Mucosa of rectum (tissue), 2 donors: ENCODE measurements around the gene CFAP97D2.

ENCODE experiments used
- H3K27ac ChIP-seq, 2 donors: one replicate each; pipeline ENCODE4 v1.7.0; 2013; ENCODE audit warnings: inconsistent platforms in 2 of 2, low read depth in 2 of 2, low read length in 2 of 2
- H3K27me3 ChIP-seq, 2 donors: one replicate each; pipeline ENCODE4 v1.7.0; 2013; ENCODE audit warnings: low read length in 2 of 2; ENCODE audit not compliant: control insufficient read depth in 2 of 2, insufficient read depth in 2 of 2
- H3K36me3 ChIP-seq, 2 donors: one replicate each; pipeline ENCODE4 v1.7.0; 2013; ENCODE audit warnings: low read length in 2 of 2; ENCODE audit not compliant: control insufficient read depth in 2 of 2, insufficient read depth in 2 of 2
- H3K4me1 ChIP-seq, 2 donors: one replicate each; pipeline ENCODE4 v1.7.0; 2013; ENCODE audit warnings: low read length in 2 of 2, mild to moderate bottlenecking in 1 of 2; ENCODE audit not compliant: control insufficient read depth in 2 of 2, insufficient read depth in 2 of 2
- H3K4me3 ChIP-seq, 2 donors: one replicate each; pipeline ENCODE4 v1.7.0; 2013; ENCODE audit warnings: low read length in 2 of 2
- H3K9ac ChIP-seq, 2 donors: one replicate each; pipeline ENCODE4 v1.7.0; 2013; ENCODE audit warnings: low read length in 2 of 2, low read depth in 1 of 2, mild to moderate bottlenecking in 1 of 2
- H3K9me3 ChIP-seq, 2 donors: one replicate each; pipeline ENCODE4 v1.7.0; 2013; ENCODE audit warnings: low read length in 2 of 2; ENCODE audit not compliant: control insufficient read depth in 2 of 2
- donor health status: healthy.
- donor health status: Normal muscosa, but diverticular disease.

Gene CFAP97D2

GRCh38 chr13:114134111-114134943 is 44.7 kb upstream of the CFAP97D2 start:
- Histone ChIP-seq H3K4me1 (peaks cover 17 to 22% of the 10 kb centered on the region in 2 donors), H3K36me3 (no peaks in the 10 kb centered on the region), H3K27ac (peak overlapping the region in 1 of 2 donors; percentile 48), H3K27me3 (no peaks in the 10 kb centered on the region), H3K9me3 (no peaks in the 10 kb centered on the region), H3K9ac (peak overlapping the region; percentile 6 to 33), H3K4me3 (no peak overlapping the region)

- H3K9me3 ChIP-seq, result no peaks in the 10 kb centered on the region
- H3K27ac ChIP-seq, result peak overlapping the region in 1 of 2 donors; percentile 48
- peak overlapping the region in 1 of 2 donors; percentile 33 for H3K9ac ChIP-seq
- H3K4me3 ChIP-seq, result no peak overlapping the region
- H3K36me3 ChIP-seq, result no peaks in the 10 kb centered on the region
- H3K27me3 ChIP-seq, result no peaks in the 10 kb centered on the region
- H3K4me1 ChIP-seq, result peaks cover 9 to 16% of the 10 kb centered on the region in 2 donors
Measured at GRCh38 chr13:114134944-114135610, 44.0 kb upstream of the CFAP97D2 start.

- Histone ChIP-seq H3K36me3 (no peaks in the 10 kb centered on the region), H3K27me3 (no peaks in the 10 kb centered on the region), H3K4me1 (peaks cover 3 to 16% of the 10 kb centered on the region in 2 donors), H3K4me3 (no peak overlapping the region), H3K27ac (no peak overlapping the region), H3K9ac (no peak overlapping the region), H3K9me3 (no peaks in the 10 kb centered on the region)
Measured at GRCh38 chr13:114135731-114136171, 43.3 kb upstream of the CFAP97D2 start.

GRCh38 chr13:114136576-114136975 is 42.5 kb upstream of the CFAP97D2 start:
- no peak overlapping the region for H3K4me3 ChIP-seq
- peaks cover 1 to 17% of the 10 kb centered on the region in 2 donors for H3K4me1 ChIP-seq
- H3K9ac ChIP-seq, result no peak overlapping the region
- H3K36me3 ChIP-seq, result no peaks in the 10 kb centered on the region
- no peaks in the 10 kb centered on the region for H3K27me3 ChIP-seq
- H3K27ac ChIP-seq, result no peak overlapping the region
- no peaks in the 10 kb centered on the region for H3K9me3 ChIP-seq

- H3K27ac ChIP-seq, result peak overlapping the region in 1 of 2 donors; percentile 23
- H3K27me3 ChIP-seq, result no peaks in the 10 kb centered on the region
- no peaks in the 10 kb centered on the region for H3K9me3 ChIP-seq
- no peaks in the 10 kb centered on the region for H3K36me3 ChIP-seq
- H3K9ac ChIP-seq, result peak overlapping the region in 1 of 2 donors; percentile 32
- peaks cover 20 to 40% of the 10 kb centered on the region in 2 donors for H3K4me1 ChIP-seq
- H3K4me3 ChIP-seq, result peak overlapping the region in 1 of 2 donors; percentile 26
Measured at GRCh38 chr13:114140131-114140905, 38.7 kb upstream of the CFAP97D2 start.

- no peak overlapping the region for H3K4me3 ChIP-seq
- H3K9me3 ChIP-seq, result no peaks in the 10 kb centered on the region
- H3K9ac ChIP-seq, result no peak overlapping the region
- no peaks in the 10 kb centered on the region for H3K36me3 ChIP-seq
- peak overlapping the region in 1 of 2 donors; percentile 23 for H3K27ac ChIP-seq
- H3K27me3 ChIP-seq, result no peaks in the 10 kb centered on the region
- H3K4me1 ChIP-seq, result peaks cover 20 to 40% of the 10 kb centered on the region in 2 donors
Measured at GRCh38 chr13:114140906-114141250, 38.2 kb upstream of the CFAP97D2 start.

- H3K27ac ChIP-seq, result no peak overlapping the region
- H3K4me3 ChIP-seq, result no peak overlapping the region
- no peaks in the 10 kb centered on the region for H3K9me3 ChIP-seq
- peaks cover 20 to 40% of the 10 kb centered on the region in 2 donors for H3K4me1 ChIP-seq
- H3K36me3 ChIP-seq, result no peaks in the 10 kb centered on the region
- no peaks in the 10 kb centered on the region for H3K27me3 ChIP-seq
- H3K9ac ChIP-seq, result no peak overlapping the region
Measured at GRCh38 chr13:114141261-114141996, 37.6 kb upstream of the CFAP97D2 start.

- Histone ChIP-seq H3K9ac (peak overlapping the region in 1 of 2 donors; percentile 18), H3K4me3 (peak overlapping the region in 1 of 2 donors; percentile 41), H3K27me3 (no peaks in the 10 kb centered on the region), H3K36me3 (no peaks in the 10 kb centered on the region), H3K9me3 (no peaks in the 10 kb centered on the region), H3K4me1 (peaks cover 20 to 40% of the 10 kb centered on the region in 2 donors), H3K27ac (peak overlapping the region; percentile 63 to 84)
Measured at GRCh38 chr13:114142137-114142550, 36.9 kb upstream of the CFAP97D2 start.

- Histone ChIP-seq H3K4me3 (peak overlapping the region in 1 of 2 donors; percentile 41), H3K9ac (peak overlapping the region; percentile 18 to 24), H3K9me3 (no peaks in the 10 kb centered on the region), H3K27me3 (no peaks in the 10 kb centered on the region), H3K4me1 (peaks cover 20 to 40% of the 10 kb centered on the region in 2 donors), H3K36me3 (no peaks in the 10 kb centered on the region), H3K27ac (peak overlapping the region; percentile 63 to 84)
Measured at GRCh38 chr13:114142640-114143490, 36.2 kb upstream of the CFAP97D2 start.
